NCI-H510A treated with DMSO at 0.1 percent for 48 hours (cell line): ENCODE results near the gene SND1.

Experiments
- DNase-seq: peaks from one replicate; lab custom pipeline; 2025; lab: John Stamatoyannopoulos, UW

The SND1 gene

DNA sequence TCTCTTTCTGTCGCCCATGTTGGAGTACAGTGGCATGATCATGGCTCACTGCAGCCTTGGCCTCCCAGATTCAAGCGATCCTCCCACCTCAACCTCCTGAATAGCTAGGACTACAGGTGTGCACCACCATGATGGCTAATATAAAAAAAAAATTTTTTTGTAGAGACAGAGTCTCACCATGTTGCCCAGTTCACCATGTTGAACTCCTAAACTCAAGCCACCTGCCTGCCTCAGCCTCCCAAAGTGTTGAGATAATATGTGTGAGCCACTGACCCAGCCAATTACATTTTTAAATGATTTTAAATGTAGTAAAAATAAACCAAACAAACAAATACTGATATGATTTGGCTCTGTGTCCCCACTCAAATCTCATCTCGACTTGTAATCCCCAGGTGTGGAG is 487.4 kb downstream of the SND1 start:
- DNase-seq: no peak

- no peak for DNase-seq
These were observed 489.7 kb downstream of the SND1 start for GRCh38 chr7:128141683-128142195.
